Activated CD8-positive, alpha-beta T cell treated with anti-CD3 and anti-CD28 coated beads for 36 hours (primary cell): ENCODE measurements around the gene SMIM23. TPM values are rescaled to one million over a fixed set of nuclear protein-coding genes. Genes with fewer than 3 reads are reported as not detected.

ENCODE experiments used
- ATAC-seq: fragments of 200-7000 bp; cut with Tn5 transposase; one replicate; pipeline ENCODE4 v1.10.0; 2021; ENCODE audit warnings: mild to moderate bottlenecking, moderate library complexity
- CTCF ChIA-PET: fragments of 350-600 bp; sonication (Branson Sonifier 250); formaldehyde crosslinking; loops from one replicate; lab custom pipeline; 2021; ENCODE audit warnings: antibody characterized with exemption; lab: Charles Lee
- POLR2A ChIA-PET: fragments of 350-600 bp; sonication (Branson Sonifier 250); formaldehyde crosslinking; loops from one replicate; lab custom pipeline; 2021; ENCODE audit warnings: antibody characterized with exemption; lab: Charles Lee
- DNase-seq: peaks from one replicate; pipeline ENCODE4 v3.0.0-alpha.2; 2020
- H3K27ac Mint-ChIP-seq: one replicate; pipeline ENCODE4 v1.8.0; 2021; ENCODE audit warnings: mild to moderate bottlenecking, mixed read lengths
- H3K27me3 Mint-ChIP-seq: one replicate; pipeline ENCODE4 v1.8.0; 2021; ENCODE audit warnings: mixed read lengths
- H3K36me3 Mint-ChIP-seq: one replicate; pipeline ENCODE4 v1.8.0; 2021; ENCODE audit warnings: low read depth, mixed read lengths
- H3K4me1 Mint-ChIP-seq: one replicate; pipeline ENCODE4 v1.8.0; 2021; ENCODE audit warnings: low read depth, mixed read lengths
- H3K4me3 Mint-ChIP-seq: one replicate; pipeline ENCODE4 v1.8.0; 2021; ENCODE audit warnings: mild to moderate bottlenecking, moderate library complexity, mixed read lengths
- H3K9me3 Mint-ChIP-seq: one replicate; pipeline ENCODE4 v1.8.0; 2021; ENCODE audit warnings: mixed read lengths
- CTCF ChIP-seq: fragments of 200-600 bp; IDR thresholded peaks from one replicate; pipeline ENCODE4 v1.8.0; 2022; ENCODE audit warnings: antibody characterized with exemption, mild to moderate bottlenecking
- intact Hi-C: fragments of 100-400 bp; cut with micrococcal nuclease; formaldehyde crosslinking; loops from one replicate; pipeline ENCODE4 v1.10.0; 2022
- total RNA-seq, 2 experiments: library from RNA; stranded (reverse); gene quantifications; one replicate each; pipeline ENCODE4 v1.2.3, GENCODE V29; 2021

Gene SMIM23
- total RNA-seq, 2 experiments from 2014 or later: not detected

GRCh38 chr5:171744264-171744663, 41.4 kb upstream of the SMIM23 start:
- DNase-seq (no peak), ATAC-seq (no peak)
- Mint-ChIP-seq H3K36me3 (no peaks in the 10 kb centered on the region), H3K27me3 (no peaks in the 10 kb centered on the region), H3K9me3 (no peaks in the 10 kb centered on the region), H3K4me1 (no peaks in the 10 kb centered on the region), H3K27ac (no peak overlapping the region), H3K4me3 (no peak overlapping the region)
- POLR2A ChIA-PET: no interaction called here
- intact Hi-C loops: no loop called here
- no peak for TF ChIP-seq CTCF
- CTCF ChIA-PET: no interaction called here

DNA sequence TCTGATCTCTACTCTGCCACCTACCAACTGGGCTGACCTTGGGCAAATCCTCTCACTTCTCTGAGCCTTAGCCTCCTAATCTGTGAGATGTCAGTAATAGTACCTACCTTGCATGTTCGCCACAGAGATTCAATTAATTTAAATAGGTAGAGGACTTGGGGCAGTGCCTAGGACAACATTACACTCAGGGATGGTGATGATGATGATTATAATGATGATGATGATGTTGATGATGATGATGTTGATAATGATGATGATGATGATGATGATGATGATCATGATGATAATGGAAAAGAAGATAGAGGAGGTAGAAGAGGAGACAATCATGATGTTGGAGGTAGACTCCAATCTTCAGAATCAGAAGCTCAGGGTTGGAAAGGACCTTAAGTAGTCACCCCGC, 40.7 kb upstream of the SMIM23 start:
- H3K4me3 Mint-ChIP-seq: no peak overlapping the region
- no peak overlapping the region for H3K27ac Mint-ChIP-seq
- no peaks in the 10 kb centered on the region for H3K9me3 Mint-ChIP-seq
- H3K36me3 Mint-ChIP-seq: no peaks in the 10 kb centered on the region
- DNase-seq: no peak
- CTCF ChIA-PET: no interaction called here
- no peak for TF ChIP-seq CTCF
- intact Hi-C loops: no loop called here
- H3K27me3 Mint-ChIP-seq: no peaks in the 10 kb centered on the region
- POLR2A ChIA-PET: no interaction called here
- ATAC-seq: no peak
- H3K4me1 Mint-ChIP-seq: no peaks in the 10 kb centered on the region

DNA sequence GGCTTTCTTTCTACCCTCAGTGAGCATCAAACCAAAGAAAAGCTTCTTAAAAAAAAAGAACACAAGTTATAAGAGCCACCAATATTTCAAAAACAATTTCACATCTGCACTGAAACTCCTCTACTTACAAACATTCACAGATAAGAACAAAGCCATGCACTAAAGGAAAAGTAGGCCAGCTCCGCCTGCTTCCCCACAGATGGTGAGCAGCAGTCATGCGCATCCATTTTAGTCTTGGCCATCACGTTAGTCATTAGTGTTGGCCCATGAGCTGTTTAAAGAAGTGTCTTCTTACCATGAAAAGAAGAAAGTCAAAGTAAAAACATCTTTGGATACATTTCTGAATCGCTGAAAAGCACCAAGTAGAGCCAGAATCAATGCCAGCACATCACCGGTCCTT, 40.0 kb upstream of the SMIM23 start:
- Mint-ChIP-seq H3K27me3 (no peaks in the 10 kb centered on the region), H3K27ac (no peak overlapping the region), H3K9me3 (no peaks in the 10 kb centered on the region), H3K36me3 (no peaks in the 10 kb centered on the region), H3K4me3 (no peak overlapping the region), H3K4me1 (no peaks in the 10 kb centered on the region)
- ChIA-PET POLR2A (no interaction called here), CTCF (no interaction called here)
- no peak for ATAC-seq
- TF ChIP-seq CTCF: no peak
- DNase-seq: no peak
- intact Hi-C loops: no loop called here

GRCh38 chr5:171747061-171747859, 38.4 kb upstream of the SMIM23 start:
- no peak overlapping the region for H3K27ac Mint-ChIP-seq
- H3K4me1 Mint-ChIP-seq: no peaks in the 10 kb centered on the region
- intact Hi-C loops: no loop called here
- DNase-seq: no peak
- no peaks in the 10 kb centered on the region for H3K27me3 Mint-ChIP-seq
- POLR2A ChIA-PET: interaction anchor here (0.6 kb wide), 1 partner anchor 77 kb away, joined by 3 read pairs; no protein-coding TSS in a partner anchor
- no peak for TF ChIP-seq CTCF
- ATAC-seq: no peak
- CTCF ChIA-PET: no interaction called here
- no peaks in the 10 kb centered on the region for H3K9me3 Mint-ChIP-seq
- no peak overlapping the region for H3K4me3 Mint-ChIP-seq
- no peaks in the 10 kb centered on the region for H3K36me3 Mint-ChIP-seq

DNA sequence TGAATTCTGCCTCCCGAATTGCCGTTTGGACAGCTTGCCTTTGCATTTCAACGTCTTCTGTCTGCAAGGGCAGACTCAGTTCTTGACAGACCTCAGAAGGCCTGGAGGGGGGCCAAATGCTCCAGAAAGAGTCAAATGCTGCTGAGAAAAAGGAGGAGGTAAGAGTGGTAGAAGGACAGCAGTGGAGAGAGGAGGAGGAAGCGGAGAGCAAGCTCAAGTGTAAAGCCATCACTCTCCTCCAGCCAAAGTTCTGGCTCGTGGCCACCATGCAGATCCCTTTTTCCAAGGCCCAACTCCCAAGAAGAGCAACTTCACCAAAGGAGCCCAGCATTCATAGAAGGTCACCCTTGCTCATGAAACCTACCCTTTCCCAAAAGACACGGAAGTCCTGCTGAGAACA, 36.9 kb upstream of the SMIM23 start:
- TF ChIP-seq CTCF: no peak
- DNase-seq: no peak
- Mint-ChIP-seq H3K4me3 (no peak overlapping the region), H3K27me3 (no peaks in the 10 kb centered on the region), H3K36me3 (no peaks in the 10 kb centered on the region), H3K9me3 (no peaks in the 10 kb centered on the region), H3K4me1 (no peaks in the 10 kb centered on the region), H3K27ac (no peak overlapping the region)
- ChIA-PET POLR2A (no interaction called here), CTCF (no interaction called here)
- no peak for ATAC-seq
- intact Hi-C loops: no loop called here
